Loucy (cell line): ENCODE data around the gene SLC6A9.

Experiments
- H2AFZ ChIP-seq: fragments of 200-600 bp; sonication (generic); 2 replicates; pipeline ENCODE4 v1.6.0; 2016; ENCODE audit warnings: antibody characterized with exemption, mild to moderate bottlenecking, low read length, moderate library complexity
- H3F3A ChIP-seq: fragments of 200-600 bp; 2 replicates; pipeline ENCODE4 v1.6.0; 2016; ENCODE audit warnings: antibody characterized with exemption, low read depth, mild to moderate bottlenecking
- H3K27me3 ChIP-seq: fragments of 200-600 bp; sonication (generic); 2 replicates; pipeline ENCODE4 v1.6.1; 2014; ENCODE audit warnings: low read length, mild to moderate bottlenecking; ENCODE audit not compliant: insufficient read depth, poor library complexity, severe bottlenecking
- H3K36me3 ChIP-seq: fragments of 200-600 bp; sonication (generic); 2 replicates; pipeline ENCODE4 v1.6.1; 2016; ENCODE audit warnings: low read length; ENCODE audit not compliant: insufficient read depth
- H3K4me1 ChIP-seq: fragments of 200-600 bp; sonication (generic); 2 replicates; pipeline ENCODE4 v1.5.1; 2014; ENCODE audit warnings: low read length, mild to moderate bottlenecking; ENCODE audit not compliant: insufficient read depth, poor library complexity, severe bottlenecking
- H3K4me2 ChIP-seq: fragments of 200-600 bp; sonication (generic); 2 replicates; pipeline ENCODE4 v1.6.0; 2014; ENCODE audit warnings: antibody characterized with exemption, low read length, low read depth, mild to moderate bottlenecking; ENCODE audit not compliant: poor library complexity, severe bottlenecking
- H3K4me3 ChIP-seq: fragments of 200-600 bp; sonication (generic); 2 replicates; pipeline ENCODE4 v1.5.1; 2014; ENCODE audit warnings: low read length, mild to moderate bottlenecking, mixed read lengths; ENCODE audit not compliant: poor library complexity, severe bottlenecking
- H3K79me2 ChIP-seq: fragments of 200-600 bp; sonication (generic); 2 replicates; pipeline ENCODE4 v1.6.1; 2014; ENCODE audit warnings: low read length; ENCODE audit not compliant: insufficient read depth
- H3K9ac ChIP-seq: fragments of 200-600 bp; sonication (generic); 2 replicates; pipeline ENCODE4 v1.6.0; 2014; ENCODE audit warnings: mild to moderate bottlenecking, low read depth, low read length, moderate library complexity; ENCODE audit not compliant: poor library complexity, severe bottlenecking
- H3K9me2 ChIP-seq: fragments of 200-600 bp; sonication (generic); replicated peaks from 2 replicates; pipeline ENCODE4 v1.6.1; 2016; ENCODE audit warnings: low read depth, low read length, mixed read lengths
- H3K9me3 ChIP-seq: fragments of 200-600 bp; sonication (generic); 2 replicates; pipeline ENCODE4 v1.6.1; 2014; ENCODE audit warnings: mild to moderate bottlenecking, antibody characterized with exemption, low read length, low read depth; ENCODE audit not compliant: insufficient read depth
- H4K20me1 ChIP-seq: fragments of 200-600 bp; sonication (generic); 2 replicates; pipeline ENCODE4 v1.6.0; 2014; ENCODE audit warnings: antibody characterized with exemption, low read length, mild to moderate bottlenecking; ENCODE audit not compliant: insufficient read depth, poor library complexity, severe bottlenecking
- EZH2phosphoT487 ChIP-seq: fragments of 200-600 bp; IDR thresholded peaks from 2 replicates; pipeline ENCODE4 v1.6.1; 2018; ENCODE audit warnings: antibody characterized with exemption, mild to moderate bottlenecking, moderate library complexity, borderline replicate concordance
- TF ChIP-seq, protein P1 (sequence below): fragments of 200-600 bp; sonication (generic); conservative IDR thresholded peaks from 2 replicates; pipeline ENCODE4 v1.5.1; 2014; ENCODE audit warnings: mild to moderate bottlenecking, antibody characterized with exemption, low read length

Gene SLC6A9

DNA sequence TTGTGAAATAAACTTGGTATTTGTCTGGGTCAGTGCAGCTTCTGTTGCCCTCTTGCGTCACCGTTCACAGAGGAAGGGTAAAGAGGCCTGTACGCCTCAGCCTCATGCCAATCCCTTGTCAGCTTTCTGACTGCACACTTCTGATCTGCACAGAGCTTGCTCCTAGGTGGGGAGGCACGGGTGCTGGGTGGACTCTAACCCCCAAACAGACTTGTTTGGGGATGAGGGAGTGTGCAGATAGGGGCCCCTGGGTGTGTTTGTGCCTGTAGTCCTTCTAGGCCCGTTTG, 53.1 kb downstream of the SLC6A9 start:
- Histone ChIP-seq H3K9ac (peak overlapping the region; percentile 72), H2AFZ (no peak overlapping the region), H3K4me3 (peak overlapping the region; percentile 78), H3K4me1 (peaks cover 54% of the 10 kb centered on the region), H3K4me2 (peak overlapping the region; percentile 93), H3K79me2 (peaks cover 47% of the 10 kb centered on the region), H3K9me3 (no peaks in the 10 kb centered on the region), H3K27me3 (no peaks in the 10 kb centered on the region), H3K36me3 (no peaks in the 10 kb centered on the region), H3K9me2 (no peaks in the 10 kb centered on the region), H3F3A (no peaks in the 10 kb centered on the region; the same call in 1 of the 2 replicates), H4K20me1 (peaks cover 36% of the 10 kb centered on the region)
- TF ChIP-seq, protein P1, sequence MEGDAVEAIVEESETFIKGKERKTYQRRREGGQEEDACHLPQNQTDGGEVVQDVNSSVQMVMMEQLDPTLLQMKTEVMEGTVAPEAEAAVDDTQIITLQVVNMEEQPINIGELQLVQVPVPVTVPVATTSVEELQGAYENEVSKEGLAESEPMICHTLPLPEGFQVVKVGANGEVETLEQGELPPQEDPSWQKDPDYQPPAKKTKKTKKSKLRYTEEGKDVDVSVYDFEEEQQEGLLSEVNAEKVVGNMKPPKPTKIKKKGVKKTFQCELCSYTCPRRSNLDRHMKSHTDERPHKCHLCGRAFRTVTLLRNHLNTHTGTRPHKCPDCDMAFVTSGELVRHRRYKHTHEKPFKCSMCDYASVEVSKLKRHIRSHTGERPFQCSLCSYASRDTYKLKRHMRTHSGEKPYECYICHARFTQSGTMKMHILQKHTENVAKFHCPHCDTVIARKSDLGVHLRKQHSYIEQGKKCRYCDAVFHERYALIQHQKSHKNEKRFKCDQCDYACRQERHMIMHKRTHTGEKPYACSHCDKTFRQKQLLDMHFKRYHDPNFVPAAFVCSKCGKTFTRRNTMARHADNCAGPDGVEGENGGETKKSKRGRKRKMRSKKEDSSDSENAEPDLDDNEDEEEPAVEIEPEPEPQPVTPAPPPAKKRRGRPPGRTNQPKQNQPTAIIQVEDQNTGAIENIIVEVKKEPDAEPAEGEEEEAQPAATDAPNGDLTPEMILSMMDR = no peak
- no peak for TF ChIP-seq EZH2phosphoT487

DNA sequence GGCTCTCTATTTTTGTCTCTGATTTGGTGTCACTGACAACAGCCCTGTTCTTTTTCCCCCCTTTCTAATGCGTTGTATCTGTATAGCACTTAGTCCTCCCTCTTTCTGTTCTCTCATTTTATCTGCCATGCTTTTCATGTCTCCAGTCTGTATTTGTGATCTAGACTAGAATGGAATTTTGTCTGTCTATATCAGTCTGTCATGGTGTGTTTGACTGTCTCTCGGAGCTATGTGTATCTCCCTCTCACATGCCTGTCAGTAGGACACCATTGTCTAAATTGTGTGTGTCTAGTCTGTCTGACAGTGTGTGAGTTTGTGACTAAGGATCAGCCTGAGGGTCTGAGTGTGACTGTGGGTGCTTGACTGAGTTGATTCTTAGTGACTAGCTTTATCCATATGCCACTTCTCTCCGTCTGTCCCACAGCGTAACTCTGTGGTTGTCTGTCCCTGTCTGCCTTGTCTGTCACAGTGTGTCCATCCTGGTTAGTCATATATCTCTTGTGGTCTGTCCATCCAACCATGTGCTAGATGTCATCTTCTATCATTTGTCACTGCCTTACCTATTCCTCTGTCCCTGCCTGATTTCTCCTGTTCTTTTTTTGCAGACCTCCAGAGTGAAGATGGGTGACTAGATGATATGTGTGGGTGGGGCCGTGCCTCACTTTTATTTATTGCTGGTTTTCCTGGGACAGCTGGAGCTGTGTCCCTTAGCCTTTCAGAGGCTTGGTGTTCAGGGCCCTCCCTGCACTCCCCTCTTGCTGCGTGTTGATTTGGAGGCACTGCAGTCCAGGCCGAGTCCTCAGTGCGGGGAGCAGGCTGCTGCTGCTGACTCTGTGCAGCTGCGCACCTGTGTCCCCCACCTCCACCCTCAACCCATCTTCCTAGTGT, 53.6 kb downstream of the SLC6A9 start:
- H3K79me2 ChIP-seq = peaks cover 47% of the 10 kb centered on the region
- peaks cover 36% of the 10 kb centered on the region for H4K20me1 ChIP-seq
- H3K36me3 ChIP-seq = no peaks in the 10 kb centered on the region
- no peak overlapping the region for H2AFZ ChIP-seq
- TF ChIP-seq EZH2phosphoT487 = no peak
- TF ChIP-seq, protein P1 = no peak
- no peaks in the 10 kb centered on the region for H3K9me3 ChIP-seq
- H3K9ac ChIP-seq = peak overlapping the region; percentile 72
- H3K4me2 ChIP-seq = peak overlapping the region; percentile 93
- H3K27me3 ChIP-seq = no peaks in the 10 kb centered on the region
- peaks cover 54% of the 10 kb centered on the region for H3K4me1 ChIP-seq
- no peaks in the 10 kb centered on the region; the same call in 1 of the 2 replicates for H3F3A ChIP-seq
- H3K4me3 ChIP-seq = peak overlapping the region; percentile 78
- no peaks in the 10 kb centered on the region for H3K9me2 ChIP-seq

DNA sequence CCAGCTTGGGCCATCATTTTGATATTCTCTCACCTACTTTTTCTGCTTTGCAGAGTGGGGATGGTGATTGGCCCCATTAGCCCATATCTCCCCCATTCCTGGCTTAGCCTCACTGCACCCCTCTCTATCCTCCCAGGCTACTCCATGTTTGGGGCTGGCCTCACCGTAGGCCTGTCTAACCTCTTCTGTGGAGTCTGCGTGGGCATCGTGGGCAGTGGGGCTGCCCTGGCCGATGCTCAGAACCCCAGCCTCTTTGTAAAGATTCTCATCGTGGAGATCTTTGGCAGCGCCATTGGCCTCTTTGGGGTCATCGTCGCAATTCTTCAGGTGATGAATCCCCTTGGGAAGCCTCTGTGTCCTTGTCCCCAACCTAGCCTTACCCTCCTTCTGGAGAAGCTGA, 54.4 kb downstream of the SLC6A9 start:
- Histone ChIP-seq H3K79me2 (peaks cover 46% of the 10 kb centered on the region), H2AFZ (no peak overlapping the region), H3K4me3 (peak overlapping the region; percentile 91), H3K27me3 (no peaks in the 10 kb centered on the region), H3F3A (no peaks in the 10 kb centered on the region; the same call in 1 of the 2 replicates), H3K9me2 (no peaks in the 10 kb centered on the region), H4K20me1 (peaks cover 36% of the 10 kb centered on the region), H3K4me2 (peak overlapping the region; percentile 93), H3K36me3 (no peaks in the 10 kb centered on the region), H3K9ac (no peak overlapping the region), H3K4me1 (peaks cover 54% of the 10 kb centered on the region), H3K9me3 (no peaks in the 10 kb centered on the region)
- TF ChIP-seq, protein P1 = no peak
- TF ChIP-seq EZH2phosphoT487 = no peak
